SK-N-MC (cell line): ENCODE data around the gene RAB24.

Experiments used
- EZH2 ChIP-seq: fragments of 200-600 bp; sonication (generic); IDR thresholded peaks from one replicate; pipeline ENCODE4 v1.6.1; 2017; ENCODE audit warnings: antibody characterized with exemption
- FOXP2 ChIP-seq: optimal IDR thresholded peaks from 2 replicates; pipeline ENCODE3; 2011; ENCODE audit warnings: mild to moderate bottlenecking, moderate library complexity; ENCODE audit not compliant: insufficient read depth; ENCODE audit errors: extremely low read length, control extremely low read depth
- POLR2AphosphoS5 ChIP-seq: IDR thresholded peaks from 2 replicates; pipeline ENCODE4 v1.6.1; 2012; ENCODE audit warnings: mild to moderate bottlenecking, low read depth, low read length, borderline replicate concordance

GRCh38 chr5:177264178-177264577, 39.3 kb downstream of the RAB24 start:
- no peak for TF ChIP-seq POLR2AphosphoS5
- no peak for TF ChIP-seq EZH2
- TF ChIP-seq FOXP2 = no peak
